ENCODE data around the gene SUMF1.

- TF ChIP-seq POLR2AphosphoS5 (IDR thresholded peaks at IDR 0.05) (no peak), CTCF (IDR thresholded peaks at IDR 0.05) (no peak)
Observed at GRCh38 chr3:4501927-4502326, 34.9 kb upstream of the SUMF1 start.

Measured in stomach (tissue), 4 donors.